ENCODE data around the gene P2RX4. TPM values are rescaled to one million over a fixed set of nuclear protein-coding genes. Genes with fewer than 3 reads are reported as not detected.
A peak's percentile ranks its signal among the peaks of the same experiment; 100 is the strongest.
"Not testable (repeated sequence)": the region's sequence is repeated elsewhere in the genome, so short reads cannot be mapped to it uniquely, and the experiment has no call there.

The P2RX4 gene
- total RNA-seq, 1 donor from 2014 or later = 4.7 TPM

GRCh38 chr12:121214855-121215745, 5.2 kb downstream of the P2RX4 start:
- intact Hi-C loops (cut with DNase I) = no loop called here
- ATAC-seq (peak; percentile 30), DNase-seq (ENCODE audit: missing footprints) (no peak)

GRCh38 chr12:121216102-121216501, 6.2 kb downstream of the P2RX4 start:
- no peak for DNase-seq (ENCODE audit: missing footprints)
- intact Hi-C loops (cut with DNase I) = no loop called here
- ATAC-seq = no peak

- intact Hi-C loops (cut with DNase I) = no loop called here
- no peak for DNase-seq (ENCODE audit: missing footprints)
- no peak for ATAC-seq
Observed at GRCh38 chr12:121217063-121217462, 7.1 kb downstream of the P2RX4 start.

- intact Hi-C loops (cut with DNase I) = no loop called here
- DNase-seq (ENCODE audit: missing footprints) (no peak), ATAC-seq (no peak)
Observed at GRCh38 chr12:121217761-121218160, 7.8 kb downstream of the P2RX4 start.

- ATAC-seq = no peak
- no peak for DNase-seq (ENCODE audit: missing footprints)
- intact Hi-C loops (cut with DNase I) = no loop called here
Observed at GRCh38 chr12:121218588-121219352, 8.8 kb downstream of the P2RX4 start.

GRCh38 chr12:121219353-121219986, 9.5 kb downstream of the P2RX4 start:
- DNase-seq (ENCODE audit: missing footprints) (no peak), ATAC-seq (no peak)
- intact Hi-C loops (cut with DNase I) = no loop called here

- no peak for DNase-seq (ENCODE audit: missing footprints)
- ATAC-seq = no peak
- intact Hi-C loops (cut with DNase I) = no loop called here
Observed at GRCh38 chr12:121222847-121223246, 12.9 kb downstream of the P2RX4 start.

- DNase-seq (ENCODE audit: missing footprints) (no peak), ATAC-seq (no peak)
- intact Hi-C loops (cut with DNase I) = no loop called here
Observed at GRCh38 chr12:121223292-121224285, 13.7 kb downstream of the P2RX4 start.

- ATAC-seq = no peak
- intact Hi-C loops (cut with DNase I) = no loop called here
- no peak for DNase-seq (ENCODE audit: missing footprints)
Observed at GRCh38 chr12:121224591-121224990, 14.7 kb downstream of the P2RX4 start.

GRCh38 chr12:121226399-121226798, 16.5 kb downstream of the P2RX4 start:
- ATAC-seq = no peak
- DNase-seq (ENCODE audit: missing footprints) = no peak
- intact Hi-C loops (cut with DNase I) = no loop called here

- DNase-seq (ENCODE audit: missing footprints); ATAC-seq; intact Hi-C loops (cut with DNase I): not testable (repeated sequence)
Observed at GRCh38 chr12:121226871-121227270, 16.9 kb downstream of the P2RX4 start.

GRCh38 chr12:121227294-121227693, 17.4 kb downstream of the P2RX4 start:
- no peak for DNase-seq (ENCODE audit: missing footprints)
- intact Hi-C loops (cut with DNase I) = no loop called here
- ATAC-seq = no peak

GRCh38 chr12:121228919-121229665, 19.2 kb downstream of the P2RX4 start:
- intact Hi-C loops (cut with DNase I) = no loop called here
- DNase-seq (ENCODE audit: missing footprints) = no peak
- no peak for ATAC-seq

- DNase-seq (ENCODE audit: missing footprints) = peak; percentile 86
- intact Hi-C loops (cut with DNase I) = not testable (repeated sequence)
- peak; percentile 75 for ATAC-seq
Observed at GRCh38 chr12:121229826-121230537, 20.1 kb downstream of the P2RX4 start.

GRCh38 chr12:121230538-121230907, 20.6 kb downstream of the P2RX4 start:
- no peak for DNase-seq (ENCODE audit: missing footprints)
- intact Hi-C loops (cut with DNase I) = no loop called here

GRCh38 chr12:121232163-121232562, 22.2 kb downstream of the P2RX4 start:
- intact Hi-C loops (cut with DNase I) = no loop called here
- ATAC-seq (no peak), DNase-seq (ENCODE audit: missing footprints) (no peak)

More at GRCh38 chr12:121230538-121230907, 20.6 kb downstream of the P2RX4 start:
- ATAC-seq = no peak

- peak; percentile 5 for ATAC-seq
- no peak for DNase-seq (ENCODE audit: missing footprints)
- intact Hi-C loops (cut with DNase I) = no loop called here
Observed at GRCh38 chr12:121232977-121233627, 23.2 kb downstream of the P2RX4 start.

All from Right ventricle myocardium inferior (tissue), 1 donor.